Vagina (tissue), 2 donors: ENCODE results near the gene TMEM140.

Experiments used
- POLR2A ChIP-seq, 2 donors: fragments of 450-650 bp; IDR thresholded peaks; one replicate each; pipeline ENCODE4 v1.6.1; 2017; ENCODE audit warnings: antibody characterized with exemption in 2 of 2, mild to moderate bottlenecking in 2 of 2, moderate library complexity in 2 of 2
- POLR2AphosphoS5 ChIP-seq, 2 donors: sonication (generic); formaldehyde crosslinking; IDR thresholded peaks; one replicate each; pipeline ENCODE4 v1.9.0; 2017; ENCODE audit warnings: antibody characterized with exemption in 2 of 2, mild to moderate bottlenecking in 2 of 2, low read depth in 1 of 2; ENCODE audit not compliant: insufficient read depth in 1 of 2

DNA sequence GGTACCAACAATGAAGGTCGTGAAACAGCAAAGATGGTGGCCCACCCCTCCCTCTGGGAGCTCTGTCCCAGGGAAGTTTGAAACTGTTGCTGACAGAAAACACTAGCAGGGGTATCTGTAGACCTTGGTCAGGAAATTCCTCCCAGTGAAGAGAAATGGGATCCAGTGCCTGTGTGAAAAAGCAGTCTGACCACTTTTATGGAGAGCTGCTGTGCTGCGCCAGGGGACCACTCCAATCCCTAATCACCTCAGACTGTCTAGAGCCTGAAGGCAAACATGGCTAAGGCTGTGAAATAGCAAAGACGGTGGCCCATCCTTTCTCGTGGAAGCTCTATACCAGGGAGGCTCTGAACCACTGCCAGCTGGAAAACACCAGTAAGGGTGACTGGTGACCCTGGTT is 38.3 kb upstream of the TMEM140 start:
- no peak for TF ChIP-seq POLR2A (IDR thresholded peaks at IDR 0.05)
- no peak for TF ChIP-seq POLR2AphosphoS5 (IDR thresholded peaks at IDR 0.05; ENCODE audit: insufficient read depth in 1 of 2, low read depth in 1 of 2)
